Bronchial epithelial cell (primary cell): ENCODE measurements around the gene CSMD2. TPM values are rescaled to one million over a fixed set of nuclear protein-coding genes. Genes with fewer than 3 reads are reported as not detected.

Source experiments
- DNase-seq: peaks from one replicate; pipeline ENCODE4 v3.0.0-alpha.2; 2010; ENCODE audit warnings: low read depth
- FAIRE-seq: peaks from 2 replicates; lab custom pipeline; 2011; peaks lifted over from hg19 to GRCh38; lab: Jason Lieb, UNC
- H3K27me3 ChIP-seq: 2 replicates; pipeline ENCODE4 v1.5.1; 2011; ENCODE audit warnings: low read length; ENCODE audit not compliant: control insufficient read depth, insufficient read depth
- H3K36me3 ChIP-seq: 2 replicates; pipeline ENCODE4 v1.5.1; 2011; ENCODE audit warnings: low read length; ENCODE audit not compliant: control insufficient read depth, insufficient read depth
- H3K4me3 ChIP-seq: 2 replicates; pipeline ENCODE4 v1.5.1; 2011; ENCODE audit warnings: mild to moderate bottlenecking, low read depth, low read length, control low read depth
- total RNA-seq: library from RNA; depleted of rRNA; stranded (reverse); fragments of >200 nt; gene quantifications from 2 replicates; pipeline ENCODE4 v1.2.1, GENCODE V29; 2014
- TF ChIP-seq, protein P1 (sequence below): IDR thresholded peaks from 2 replicates; pipeline ENCODE4 v1.5.1; 2011; ENCODE audit warnings: mild to moderate bottlenecking, moderate library complexity, low read length, control low read depth, inconsistent platforms; ENCODE audit not compliant: insufficient read depth, severe bottlenecking

Gene CSMD2
- total RNA-seq, 1 donor from 2014 or later, result not detected

- H3K36me3 ChIP-seq, result no peaks in the 10 kb centered on the region
- TF ChIP-seq, protein P1, sequence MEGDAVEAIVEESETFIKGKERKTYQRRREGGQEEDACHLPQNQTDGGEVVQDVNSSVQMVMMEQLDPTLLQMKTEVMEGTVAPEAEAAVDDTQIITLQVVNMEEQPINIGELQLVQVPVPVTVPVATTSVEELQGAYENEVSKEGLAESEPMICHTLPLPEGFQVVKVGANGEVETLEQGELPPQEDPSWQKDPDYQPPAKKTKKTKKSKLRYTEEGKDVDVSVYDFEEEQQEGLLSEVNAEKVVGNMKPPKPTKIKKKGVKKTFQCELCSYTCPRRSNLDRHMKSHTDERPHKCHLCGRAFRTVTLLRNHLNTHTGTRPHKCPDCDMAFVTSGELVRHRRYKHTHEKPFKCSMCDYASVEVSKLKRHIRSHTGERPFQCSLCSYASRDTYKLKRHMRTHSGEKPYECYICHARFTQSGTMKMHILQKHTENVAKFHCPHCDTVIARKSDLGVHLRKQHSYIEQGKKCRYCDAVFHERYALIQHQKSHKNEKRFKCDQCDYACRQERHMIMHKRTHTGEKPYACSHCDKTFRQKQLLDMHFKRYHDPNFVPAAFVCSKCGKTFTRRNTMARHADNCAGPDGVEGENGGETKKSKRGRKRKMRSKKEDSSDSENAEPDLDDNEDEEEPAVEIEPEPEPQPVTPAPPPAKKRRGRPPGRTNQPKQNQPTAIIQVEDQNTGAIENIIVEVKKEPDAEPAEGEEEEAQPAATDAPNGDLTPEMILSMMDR, result no peak
- no peaks in the 10 kb centered on the region for H3K27me3 ChIP-seq
- DNase-seq, result no peak
- H3K4me3 ChIP-seq, result no peak overlapping the region
- FAIRE-seq, result no peak
Measured at GRCh38 chr1:33606272-33606671, 558.8 kb downstream of the CSMD2 start.

- no peaks in the 10 kb centered on the region for H3K27me3 ChIP-seq
Measured at GRCh38 chr1:33602271-33602670, 562.8 kb downstream of the CSMD2 start.

DNA sequence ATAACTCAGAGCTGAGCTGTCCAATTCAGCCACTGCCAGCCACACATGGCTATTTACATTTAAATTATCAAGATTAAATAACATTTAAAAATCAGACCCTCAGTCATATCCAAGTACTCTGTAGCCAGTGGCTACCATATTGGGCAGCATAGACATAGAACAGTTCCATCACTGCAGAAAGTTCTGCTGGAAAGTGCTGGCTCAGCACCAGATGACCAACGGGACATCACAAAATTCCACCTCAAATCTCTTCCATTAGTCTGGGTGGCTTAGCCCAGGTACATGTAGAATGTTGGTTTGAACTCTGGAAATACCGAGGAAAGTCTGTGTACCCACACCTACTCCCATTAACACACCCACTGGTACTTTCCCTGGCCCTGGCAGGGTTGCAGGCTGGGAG, 563.3 kb downstream of the CSMD2 start:
- H3K27me3 ChIP-seq, result no peaks in the 10 kb centered on the region
- no peak for FAIRE-seq
- H3K36me3 ChIP-seq, result no peaks in the 10 kb centered on the region

More at GRCh38 chr1:33602271-33602670, 562.8 kb downstream of the CSMD2 start:
- Histone ChIP-seq H3K4me3 (no peak overlapping the region), H3K36me3 (no peaks in the 10 kb centered on the region)
- DNase-seq, result no peak
- TF ChIP-seq, protein P1, result no peak
- no peak for FAIRE-seq

DNA sequence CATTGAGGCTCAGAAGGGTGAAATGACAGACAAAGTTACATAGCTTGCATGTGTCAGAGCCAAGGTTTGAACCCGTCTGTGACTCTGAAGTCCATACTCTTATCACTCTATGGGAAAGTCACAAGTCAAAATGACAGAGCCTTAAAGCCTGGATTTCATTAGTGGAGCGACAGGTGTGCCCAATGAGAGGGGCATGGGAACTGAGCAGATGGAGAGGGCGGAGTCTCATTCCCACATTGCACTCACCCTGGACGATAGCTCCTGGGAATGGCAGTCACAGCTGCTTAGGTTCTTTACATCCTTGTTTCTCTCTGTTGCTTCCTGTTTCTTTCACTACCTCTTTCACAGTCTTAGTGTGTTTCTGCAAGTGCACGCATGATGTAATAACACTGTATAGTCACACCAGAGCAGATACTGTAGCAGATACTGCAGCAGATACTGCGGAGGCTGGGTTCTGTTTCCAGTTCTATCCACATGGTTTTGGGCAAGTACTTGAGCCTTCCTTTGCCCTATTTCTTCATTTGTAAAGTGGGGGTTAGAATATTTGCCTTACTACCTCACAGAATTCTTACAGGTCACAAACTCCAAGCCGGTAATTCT, 565.4 kb downstream of the CSMD2 start:
- Histone ChIP-seq H3K27me3 (no peaks in the 10 kb centered on the region), H3K36me3 (no peaks in the 10 kb centered on the region), H3K4me3 (no peak overlapping the region)
- FAIRE-seq (no peak), DNase-seq (no peak)
- TF ChIP-seq, protein P1, result no peak

More for the DNA sequence above, 563.3 kb downstream of the CSMD2 start:
- no peak for DNase-seq
- no peak overlapping the region for H3K4me3 ChIP-seq
- TF ChIP-seq, protein P1, result no peak

GRCh38 chr1:33588726-33589125, 576.3 kb downstream of the CSMD2 start:
- H3K36me3 ChIP-seq, result no peaks in the 10 kb centered on the region
- TF ChIP-seq, protein P1, result no peak
- no peaks in the 10 kb centered on the region for H3K27me3 ChIP-seq
- DNase-seq (no peak), FAIRE-seq (peak; percentile 40)
- no peak overlapping the region for H3K4me3 ChIP-seq

DNA sequence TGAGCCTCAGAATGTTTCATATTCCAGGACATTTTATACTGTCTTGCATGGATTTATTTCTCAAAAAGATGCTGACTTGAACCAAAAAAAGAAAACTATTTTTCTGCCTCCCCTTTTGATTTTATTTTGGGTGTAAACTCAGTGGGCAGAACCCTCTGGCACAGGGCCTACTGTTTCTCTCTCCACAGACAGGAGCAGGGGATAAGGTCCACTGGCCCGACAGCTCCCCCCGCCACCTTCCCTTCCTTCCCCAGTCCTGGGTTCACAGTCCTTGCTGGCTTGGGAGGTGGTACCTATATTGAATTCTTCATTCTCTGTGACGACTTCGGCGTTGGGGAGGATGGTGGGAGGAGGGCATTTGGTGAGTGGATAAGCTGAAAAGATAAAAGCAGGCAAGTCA, 578.2 kb downstream of the CSMD2 start:
- no peak overlapping the region for H3K4me3 ChIP-seq
- TF ChIP-seq, protein P1, result no peak
- no peaks in the 10 kb centered on the region for H3K27me3 ChIP-seq
- no peak for FAIRE-seq
- no peak for DNase-seq
- no peaks in the 10 kb centered on the region for H3K36me3 ChIP-seq
